Ovary (tissue), 3 donors: Measurements from ENCODE around the gene SENP8.

ENCODE experiments used
- CTCF ChIP-seq, 3 donors: fragments of 450-650 bp in 2 of 3; fragments of 200-600 bp in 1 of 3; IDR thresholded peaks; one replicate each; pipeline versions ENCODE4 v1.5.1 to v1.8.0; 2016 to 2022; ENCODE audit warnings: antibody characterized with exemption in 3 of 3, mild to moderate bottlenecking in 1 of 3
- POLR2A ChIP-seq: fragments of 450-650 bp; IDR thresholded peaks from one replicate; pipeline ENCODE4 v1.6.1; 2017; ENCODE audit warnings: antibody characterized with exemption, mild to moderate bottlenecking, moderate library complexity
- donor health status: DM: no; HTN: no; CAD: no.

GRCh38 chr15:72131922-72132321 is 13.7 kb downstream of the SENP8 start:
- no peak for TF ChIP-seq CTCF (IDR thresholded peaks at IDR 0.05)
- TF ChIP-seq POLR2A = no peak
